Neural crest cell (in vitro differentiated cells): ENCODE results near the gene EIF6. TPM values are rescaled to one million over a fixed set of nuclear protein-coding genes. Genes with fewer than 3 reads are reported as not detected.
"Not testable (repeated sequence)": the region's sequence is repeated elsewhere in the genome, so short reads cannot be mapped to it uniquely, and the experiment has no call there.

Source experiments
- DNase-seq: peaks from one replicate; pipeline ENCODE4 v3.0.0; 2021; ENCODE audit warnings: low read depth, mixed read lengths, low spot score
- H3K27ac Mint-ChIP-seq: one replicate; pipeline ENCODE4 v1.8.0; 2021; ENCODE audit warnings: mild to moderate bottlenecking, mixed read lengths; ENCODE audit not compliant: unreplicated experiment
- H3K27me3 Mint-ChIP-seq: 2 replicates; pipeline ENCODE4 v1.8.0; 2021; ENCODE audit warnings: low read depth, mild to moderate bottlenecking, mixed read lengths
- H3K36me3 Mint-ChIP-seq: 2 replicates; pipeline ENCODE4 v1.8.0; 2021; ENCODE audit warnings: low read depth, mild to moderate bottlenecking, mixed read lengths
- H3K4me1 Mint-ChIP-seq: 2 replicates; pipeline ENCODE4 v1.8.0; 2021; ENCODE audit warnings: mixed read lengths
- H3K4me3 Mint-ChIP-seq: one replicate; pipeline ENCODE4 v1.8.0; 2021; ENCODE audit warnings: mild to moderate bottlenecking, mixed read lengths
- H3K9me3 Mint-ChIP-seq: 2 replicates; pipeline ENCODE4 v1.8.0; 2021; ENCODE audit warnings: mixed read lengths
- total RNA-seq: library from RNA; stranded (reverse); gene quantifications from 2 replicates; pipeline ENCODE4 v1.2.1, GENCODE V29; 2021
- TF ChIP-seq, protein P1 (sequence below): fragments of 200-600 bp; sonication (generic); conservative IDR thresholded peaks from 2 replicates; pipeline ENCODE4 v1.5.0; 2021; ENCODE audit warnings: antibody characterized with exemption, mild to moderate bottlenecking

The EIF6 gene
- total RNA-seq, 1 donor from 2014 or later: 112 TPM

DNA sequence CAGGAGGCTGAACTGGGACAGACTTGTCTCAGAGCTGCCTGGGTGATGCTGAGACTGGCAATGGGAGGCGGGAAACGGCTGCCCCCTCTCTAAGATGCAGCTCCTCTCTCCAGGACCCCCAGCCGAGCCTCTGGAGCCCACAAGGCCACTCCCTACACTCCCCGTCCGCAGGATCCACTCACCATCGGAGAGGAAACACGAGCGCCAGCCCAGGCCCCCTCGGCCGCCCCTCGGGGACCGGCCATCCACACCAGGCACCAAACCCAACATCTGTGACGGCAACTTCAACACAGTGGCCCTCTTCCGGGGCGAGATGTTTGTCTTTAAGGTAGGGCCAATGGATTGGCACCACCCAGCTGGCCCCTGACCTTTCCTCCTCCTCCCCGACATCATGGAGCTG lies 17.5 kb downstream of the EIF6 start:
- peaks cover 5% of the 10 kb centered on the region for H3K36me3 Mint-ChIP-seq

DNA sequence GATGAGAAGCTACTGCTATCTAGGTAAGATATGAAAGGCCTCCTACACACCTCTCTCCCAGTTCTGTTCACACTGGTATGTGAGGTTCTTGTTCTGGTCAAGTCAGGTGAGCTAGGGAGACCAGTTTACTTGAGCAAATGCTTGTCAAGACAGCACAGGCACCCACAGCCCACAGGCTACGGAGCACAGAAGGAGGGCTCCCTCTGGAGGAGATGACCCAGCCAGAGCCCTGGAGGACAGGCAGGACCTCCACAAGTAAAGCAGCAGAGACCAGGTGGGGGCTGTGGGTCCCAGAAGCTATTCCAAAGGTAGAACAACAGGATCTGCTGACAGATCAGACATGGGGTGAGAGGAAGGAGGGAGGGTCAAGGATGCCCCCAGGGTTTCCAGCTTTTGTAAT lies 19.8 kb downstream of the EIF6 start:
- H3K4me1 Mint-ChIP-seq: peaks cover 15% of the 10 kb centered on the region
- no peak overlapping the region for H3K4me3 Mint-ChIP-seq
- H3K27me3 Mint-ChIP-seq: peaks cover 3% of the 10 kb centered on the region
- no peaks in the 10 kb centered on the region for H3K9me3 Mint-ChIP-seq
- no peak for DNase-seq
- TF ChIP-seq, protein P1, sequence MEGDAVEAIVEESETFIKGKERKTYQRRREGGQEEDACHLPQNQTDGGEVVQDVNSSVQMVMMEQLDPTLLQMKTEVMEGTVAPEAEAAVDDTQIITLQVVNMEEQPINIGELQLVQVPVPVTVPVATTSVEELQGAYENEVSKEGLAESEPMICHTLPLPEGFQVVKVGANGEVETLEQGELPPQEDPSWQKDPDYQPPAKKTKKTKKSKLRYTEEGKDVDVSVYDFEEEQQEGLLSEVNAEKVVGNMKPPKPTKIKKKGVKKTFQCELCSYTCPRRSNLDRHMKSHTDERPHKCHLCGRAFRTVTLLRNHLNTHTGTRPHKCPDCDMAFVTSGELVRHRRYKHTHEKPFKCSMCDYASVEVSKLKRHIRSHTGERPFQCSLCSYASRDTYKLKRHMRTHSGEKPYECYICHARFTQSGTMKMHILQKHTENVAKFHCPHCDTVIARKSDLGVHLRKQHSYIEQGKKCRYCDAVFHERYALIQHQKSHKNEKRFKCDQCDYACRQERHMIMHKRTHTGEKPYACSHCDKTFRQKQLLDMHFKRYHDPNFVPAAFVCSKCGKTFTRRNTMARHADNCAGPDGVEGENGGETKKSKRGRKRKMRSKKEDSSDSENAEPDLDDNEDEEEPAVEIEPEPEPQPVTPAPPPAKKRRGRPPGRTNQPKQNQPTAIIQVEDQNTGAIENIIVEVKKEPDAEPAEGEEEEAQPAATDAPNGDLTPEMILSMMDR: no peak
- peak overlapping the region; percentile 47 for H3K27ac Mint-ChIP-seq
- H3K36me3 Mint-ChIP-seq: peaks cover 5% of the 10 kb centered on the region

More for the DNA sequence above, 17.5 kb downstream of the EIF6 start:
- DNase-seq: no peak
- no peaks in the 10 kb centered on the region for H3K9me3 Mint-ChIP-seq
- H3K4me3 Mint-ChIP-seq: no peak overlapping the region
- no peak overlapping the region for H3K27ac Mint-ChIP-seq
- TF ChIP-seq, protein P1: no peak
- peaks cover 3% of the 10 kb centered on the region for H3K27me3 Mint-ChIP-seq
- H3K4me1 Mint-ChIP-seq: peaks cover 15% of the 10 kb centered on the region

DNA sequence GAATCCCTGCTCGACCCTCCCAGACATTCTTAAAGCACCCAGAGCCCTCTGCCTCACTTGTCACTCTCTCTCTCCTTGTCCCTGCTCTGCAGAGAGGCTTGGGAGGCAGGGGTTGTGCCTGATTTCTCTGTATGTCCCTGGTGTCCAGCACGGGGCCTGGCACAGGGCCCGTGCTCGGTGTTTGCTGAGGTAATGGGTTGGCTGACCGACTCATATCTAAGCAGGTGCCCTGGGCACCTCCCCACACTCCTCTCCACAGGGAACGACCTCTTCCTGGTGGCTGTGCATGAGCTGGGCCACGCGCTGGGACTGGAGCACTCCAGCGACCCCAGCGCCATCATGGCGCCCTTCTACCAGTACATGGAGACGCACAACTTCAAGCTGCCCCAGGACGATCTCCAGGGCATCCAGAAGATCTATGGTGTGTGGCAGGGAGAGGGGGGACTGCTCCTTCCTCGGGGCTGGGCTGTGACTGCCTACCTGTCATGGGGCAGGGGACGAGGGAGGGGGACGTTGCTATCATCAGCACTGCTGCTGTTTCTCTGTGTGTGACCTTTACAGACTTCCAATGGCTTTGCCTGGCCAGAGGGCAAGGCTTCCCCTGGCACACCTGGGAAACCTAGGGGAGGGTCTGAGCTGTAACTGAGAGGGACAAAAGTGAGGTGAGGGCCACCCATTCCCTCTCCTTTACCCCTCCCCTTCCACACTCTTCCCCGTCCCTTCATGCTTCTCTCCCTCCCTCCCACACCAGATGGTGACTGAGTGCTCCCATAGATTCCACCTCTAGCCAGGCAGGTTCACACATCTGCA lies 20.8 kb downstream of the EIF6 start:
- Mint-ChIP-seq H3K4me3 (no peak overlapping the region), H3K36me3 (peaks cover 5% of the 10 kb centered on the region), H3K27me3 (peaks cover 3% of the 10 kb centered on the region), H3K4me1 (peaks cover 10% of the 10 kb centered on the region), H3K27ac (peak overlapping the region; percentile 65), H3K9me3 (no peaks in the 10 kb centered on the region)
- TF ChIP-seq, protein P1: no peak
- no peak for DNase-seq

DNA sequence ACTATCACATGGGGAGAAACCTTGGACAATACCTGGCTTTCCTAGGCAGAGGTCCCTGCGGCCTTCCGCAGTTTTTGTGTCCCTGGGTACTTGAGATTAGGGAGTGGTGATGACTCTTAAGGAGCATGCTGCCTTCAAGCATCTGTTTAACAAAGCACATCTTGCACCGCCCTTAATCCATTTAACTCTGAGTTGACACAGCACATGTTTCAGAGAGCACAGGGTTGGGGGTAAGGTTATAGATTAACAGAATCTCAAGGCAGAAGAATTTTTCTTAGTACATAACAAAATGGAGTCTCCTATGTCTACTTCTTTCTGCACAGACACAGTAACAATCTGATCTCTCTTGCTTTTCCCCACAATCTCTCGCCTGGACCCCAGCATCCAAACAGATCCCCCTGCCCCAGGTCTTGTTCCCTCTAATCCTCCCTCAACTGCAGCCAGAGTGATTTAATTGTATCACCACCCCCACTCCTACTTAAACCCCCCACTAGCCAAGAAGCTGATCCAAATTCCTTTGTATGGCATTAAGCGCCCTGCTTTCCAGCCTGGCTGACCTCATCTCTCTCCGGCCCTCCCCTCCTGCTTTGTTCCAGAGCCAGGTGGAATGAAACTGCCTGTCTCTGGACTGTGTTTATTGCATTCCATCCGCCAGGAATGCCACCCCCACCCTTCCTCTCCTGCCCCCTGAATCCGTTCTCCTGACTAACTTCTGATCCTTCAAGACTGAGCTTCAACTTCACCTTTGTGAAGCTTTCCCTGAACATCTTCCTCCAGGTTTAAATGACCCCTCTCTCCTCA lies 21.6 kb downstream of the EIF6 start:
- H3K9me3 Mint-ChIP-seq, H3K4me3 Mint-ChIP-seq, H3K36me3 Mint-ChIP-seq, DNase-seq, H3K27me3 Mint-ChIP-seq: not testable (repeated sequence)
- peak overlapping the region; percentile 65 for H3K27ac Mint-ChIP-seq
- H3K4me1 Mint-ChIP-seq: peaks cover 10% of the 10 kb centered on the region

DNA sequence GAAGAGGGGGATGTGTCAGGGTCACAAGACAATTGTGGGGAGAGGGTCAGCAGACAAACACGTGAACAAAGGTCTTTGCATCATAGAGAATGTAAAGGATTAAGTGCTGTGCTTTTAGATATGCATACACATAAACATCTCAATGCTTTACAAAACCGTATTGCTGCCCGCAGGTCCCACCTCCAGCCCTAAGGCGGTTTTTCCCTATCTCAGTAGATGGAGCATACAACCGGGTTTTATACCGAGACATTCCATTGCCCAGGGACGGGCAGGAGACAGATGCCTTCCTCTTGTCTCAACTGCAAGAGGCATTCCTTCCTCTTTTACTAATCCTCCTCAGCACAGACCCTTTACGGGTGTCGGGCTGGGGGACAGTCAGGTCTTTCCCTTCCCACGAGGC lies 22.3 kb downstream of the EIF6 start:
- H3K27me3 Mint-ChIP-seq, H3K9me3 Mint-ChIP-seq, H3K36me3 Mint-ChIP-seq, H3K4me3 Mint-ChIP-seq, DNase-seq, H3K27ac Mint-ChIP-seq: not testable (repeated sequence)
- peaks cover 10% of the 10 kb centered on the region for H3K4me1 Mint-ChIP-seq

DNA sequence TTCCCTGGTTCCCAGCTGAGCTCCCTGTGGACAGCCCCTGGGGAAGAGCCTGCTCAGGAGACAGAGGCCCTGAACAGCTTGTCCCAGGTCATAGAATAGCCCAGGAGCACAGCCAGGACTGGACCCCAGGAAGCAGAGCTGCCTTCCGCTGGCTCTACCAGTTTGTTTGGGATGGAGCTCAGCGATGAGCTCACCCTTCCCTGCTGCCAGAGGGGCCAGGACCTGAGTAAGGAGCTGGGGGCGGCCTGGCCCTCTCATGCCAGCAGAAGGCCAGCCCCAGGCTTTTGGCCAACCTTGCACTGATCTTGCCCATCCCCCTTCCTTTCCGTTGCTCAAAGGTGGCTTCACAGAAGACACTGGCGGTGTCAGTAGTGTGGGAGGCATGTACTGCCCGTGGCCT lies 24.1 kb downstream of the EIF6 start:
- Mint-ChIP-seq H3K4me1 (peaks cover 10% of the 10 kb centered on the region), H3K4me3 (no peak overlapping the region), H3K36me3 (no peaks in the 10 kb centered on the region), H3K27me3 (peaks cover 3% of the 10 kb centered on the region), H3K9me3 (no peaks in the 10 kb centered on the region), H3K27ac (no peak overlapping the region)
- DNase-seq: no peak
- TF ChIP-seq, protein P1: no peak
